Daoy (cell line): ENCODE results near the gene MPL. TPM values are rescaled to one million over a fixed set of nuclear protein-coding genes. Genes with fewer than 3 reads are reported as not detected.
"Not testable (repeated sequence)": the region's sequence is repeated elsewhere in the genome, so short reads cannot be mapped to it uniquely, and the experiment has no call there.

Source experiments
- DNase-seq: peaks from one replicate; pipeline ENCODE4 v3.0.0-alpha.2; 2015; ENCODE audit warnings: low read depth
- total RNA-seq: library from RNA; depleted of rRNA; stranded (reverse); fragments of >200 nt; shearing (Covaris generic); gene quantifications from 2 replicates; pipeline ENCODE4 v1.2.3, GENCODE V29; 2014

Gene MPL
- total RNA-seq, 1 experiment from 2014 or later, result 0.11 TPM

- DNase-seq, result no peak
Measured at GRCh38 chr1:43352881-43353280, 15.3 kb downstream of the MPL start.

GRCh38 chr1:43354471-43354870, 16.9 kb downstream of the MPL start:
- DNase-seq, result no peak

GRCh38 chr1:43354936-43355335, 17.3 kb downstream of the MPL start:
- no peak for DNase-seq

GRCh38 chr1:43357251-43357650, 19.6 kb downstream of the MPL start:
- no peak for DNase-seq

- DNase-seq, result peak; percentile 43
Measured at GRCh38 chr1:43358121-43358745, 20.6 kb downstream of the MPL start.

- peak; percentile 99 for DNase-seq
Measured at GRCh38 chr1:43358746-43359693, 21.4 kb downstream of the MPL start, which contains the start of gene CDC20. Gene CDC20 (plus strand): TSS chr1:43358981. CDS start chr1:43359216, 235 bp downstream.

GRCh38 chr1:43359696-43360095, 22.1 kb downstream of the MPL start:
- DNase-seq, result no peak

GRCh38 chr1:43360616-43361015, 23.0 kb downstream of the MPL start:
- no peak for DNase-seq

GRCh38 chr1:43363283-43363934, 25.8 kb downstream of the MPL start:
- DNase-seq, result peak; percentile 23

- no peak for DNase-seq
Measured at GRCh38 chr1:43363935-43364525, 26.4 kb downstream of the MPL start.

- no peak for DNase-seq
Measured at GRCh38 chr1:43365678-43366077, 28.1 kb downstream of the MPL start.

- DNase-seq, result no peak
Measured at GRCh38 chr1:43366179-43366578, 28.6 kb downstream of the MPL start.

GRCh38 chr1:43366601-43367025, 29.0 kb downstream of the MPL start:
- no peak for DNase-seq

GRCh38 chr1:43367026-43367903, 29.6 kb downstream of the MPL start:
- DNase-seq, result no peak

GRCh38 chr1:43367904-43368645, 30.5 kb downstream of the MPL start, which contains the start of gene ELOVL1:
Gene ELOVL1 (minus strand): TSS chr1:43368011. CDS start chr1:43365609, 2,402 bp downstream.
- DNase-seq, result peak; percentile 95

GRCh38 chr1:43368646-43369020, 31.0 kb downstream of the MPL start:
- DNase-seq, result no peak

GRCh38 chr1:43369779-43370178, 32.2 kb downstream of the MPL start:
- DNase-seq, result not testable (repeated sequence)

- no peak for DNase-seq
Measured at GRCh38 chr1:43370564-43370963, 32.9 kb downstream of the MPL start.

GRCh38 chr1:43372172-43372571, 34.6 kb downstream of the MPL start:
- DNase-seq, result no peak
